GM21367 (cell line): Measurements from ENCODE around the gene KLF7.

Experiments
- ATAC-seq: cut with Tn5 transposase; IDR thresholded peaks from one replicate; pipeline ENCODE4 v1.9.1; 2021; ENCODE audit not compliant: unreplicated experiment

KLF7 gene

GRCh38 chr2:207165121-207166038 is at the start of gene KLF7:
Gene KLF7, minus strand, starts transcription at chr2:207165948. Its CDS starts 380 bp downstream, at chr2:207165568.
- no peak for ATAC-seq

GRCh38 chr2:207215308-207215707 is 49.6 kb upstream of the KLF7 start:
- ATAC-seq: no peak

- no peak for ATAC-seq
Observed at GRCh38 chr2:207214446-207214845, 48.7 kb upstream of the KLF7 start.

- no peak for ATAC-seq
Observed at GRCh38 chr2:207206011-207206410, 40.3 kb upstream of the KLF7 start.

GRCh38 chr2:207205173-207205957 is 39.6 kb upstream of the KLF7 start:
- ATAC-seq: no peak

- ATAC-seq: no peak
Observed at GRCh38 chr2:207203056-207203455, 37.3 kb upstream of the KLF7 start.

GRCh38 chr2:207202645-207203044 is 36.9 kb upstream of the KLF7 start:
- no peak for ATAC-seq

- ATAC-seq: no peak
Observed at GRCh38 chr2:207201416-207201815, 35.7 kb upstream of the KLF7 start.

GRCh38 chr2:207200136-207200535 is 34.4 kb upstream of the KLF7 start:
- no peak for ATAC-seq

- no peak for ATAC-seq
Observed at GRCh38 chr2:207194028-207194427, 28.3 kb upstream of the KLF7 start.

GRCh38 chr2:207188626-207189419 is 23.1 kb upstream of the KLF7 start:
- no peak for ATAC-seq

- no peak for ATAC-seq
Observed at GRCh38 chr2:207185372-207185771, 19.6 kb upstream of the KLF7 start.

- no peak for ATAC-seq
Observed at GRCh38 chr2:207184768-207185167, 19.0 kb upstream of the KLF7 start.

GRCh38 chr2:207184348-207184747 is 18.6 kb upstream of the KLF7 start:
- ATAC-seq: no peak

GRCh38 chr2:207183506-207183905 is 17.8 kb upstream of the KLF7 start:
- no peak for ATAC-seq

- ATAC-seq: no peak
Observed at GRCh38 chr2:207182911-207183310, 17.2 kb upstream of the KLF7 start.

- ATAC-seq: no peak
Observed at GRCh38 chr2:207181526-207182274, 16.0 kb upstream of the KLF7 start.

GRCh38 chr2:207180741-207181140 is 15.0 kb upstream of the KLF7 start:
- no peak for ATAC-seq

GRCh38 chr2:207176247-207176646 is 10.5 kb upstream of the KLF7 start:
- ATAC-seq: no peak

- ATAC-seq: no peak
Observed at GRCh38 chr2:207173641-207174040, 7.9 kb upstream of the KLF7 start.
